ENCODE results near the gene ALKBH4.

Gene ALKBH4

GRCh38 chr7:102473271-102473991, 8.8 kb upstream of the ALKBH4 start:
- Mint-ChIP-seq H3K36me3 (ENCODE audit: low read depth) (no peaks in the 10 kb centered on the region), H3K27me3 (ENCODE audit: low read depth, poor library complexity) (no peaks in the 10 kb centered on the region), H3K4me3 (no peak overlapping the region), H3K4me1 (no peaks in the 10 kb centered on the region), H3K9me3 (no peaks in the 10 kb centered on the region), H3K27ac (no peak overlapping the region)
- no peak for DNase-seq
- TF ChIP-seq CTCF (IDR thresholded peaks at IDR 0.05), result no peak

GRCh38 chr7:102472126-102473041, 7.7 kb upstream of the ALKBH4 start:
- no peak for TF ChIP-seq CTCF (IDR thresholded peaks at IDR 0.05)
- Mint-ChIP-seq H3K4me1 (no peaks in the 10 kb centered on the region), H3K27me3 (ENCODE audit: low read depth, poor library complexity) (no peaks in the 10 kb centered on the region), H3K9me3 (no peaks in the 10 kb centered on the region), H3K36me3 (ENCODE audit: low read depth) (no peaks in the 10 kb centered on the region), H3K27ac (peak overlapping the region; percentile 77), H3K4me3 (no peak overlapping the region)
- no peak for DNase-seq

GRCh38 chr7:102471791-102472125, 7.1 kb upstream of the ALKBH4 start:
- Mint-ChIP-seq H3K27ac (no peak overlapping the region), H3K27me3 (ENCODE audit: low read depth, poor library complexity) (no peaks in the 10 kb centered on the region), H3K4me3 (no peak overlapping the region), H3K4me1 (peaks cover 3% of the 10 kb centered on the region), H3K36me3 (ENCODE audit: low read depth) (peaks cover 2% of the 10 kb centered on the region), H3K9me3 (no peaks in the 10 kb centered on the region)
- DNase-seq, result no peak
- TF ChIP-seq CTCF (IDR thresholded peaks at IDR 0.05), result no peak

- Mint-ChIP-seq H3K9me3 (no peaks in the 10 kb centered on the region), H3K4me1 (peaks cover 18% of the 10 kb centered on the region), H3K27ac (no peak overlapping the region), H3K27me3 (ENCODE audit: low read depth, poor library complexity) (no peaks in the 10 kb centered on the region), H3K36me3 (ENCODE audit: low read depth) (peaks cover 5% of the 10 kb centered on the region), H3K4me3 (no peak overlapping the region)
- DNase-seq, result peak; percentile 2
- TF ChIP-seq CTCF (IDR thresholded peaks at IDR 0.05), result no peak
These were observed 5.5 kb upstream of the ALKBH4 start for GRCh38 chr7:102469972-102470825.

GRCh38 chr7:102469351-102469971, 4.8 kb upstream of the ALKBH4 start:
- TF ChIP-seq CTCF (IDR thresholded peaks at IDR 0.05), result no peak
- no peaks in the 10 kb centered on the region for H3K9me3 Mint-ChIP-seq
- no peak overlapping the region for H3K27ac Mint-ChIP-seq
- no peak overlapping the region for H3K4me3 Mint-ChIP-seq
- H3K36me3 Mint-ChIP-seq (ENCODE audit: low read depth), result peaks cover 5% of the 10 kb centered on the region
- DNase-seq, result peak; percentile 0
- H3K4me1 Mint-ChIP-seq, result peaks cover 20% of the 10 kb centered on the region
- no peaks in the 10 kb centered on the region for H3K27me3 Mint-ChIP-seq (ENCODE audit: low read depth, poor library complexity)

Data from nephron progenitor cell (in vitro differentiated cells).